DMS53 treated with DMSO at 0.1 percent for 48 hours (cell line): ENCODE results near the gene INPP4A.

Experiments
- DNase-seq: peaks from one replicate; lab custom pipeline; 2025; ENCODE audit not compliant: unreplicated experiment; lab: John Stamatoyannopoulos, UW

INPP4A gene

DNA sequence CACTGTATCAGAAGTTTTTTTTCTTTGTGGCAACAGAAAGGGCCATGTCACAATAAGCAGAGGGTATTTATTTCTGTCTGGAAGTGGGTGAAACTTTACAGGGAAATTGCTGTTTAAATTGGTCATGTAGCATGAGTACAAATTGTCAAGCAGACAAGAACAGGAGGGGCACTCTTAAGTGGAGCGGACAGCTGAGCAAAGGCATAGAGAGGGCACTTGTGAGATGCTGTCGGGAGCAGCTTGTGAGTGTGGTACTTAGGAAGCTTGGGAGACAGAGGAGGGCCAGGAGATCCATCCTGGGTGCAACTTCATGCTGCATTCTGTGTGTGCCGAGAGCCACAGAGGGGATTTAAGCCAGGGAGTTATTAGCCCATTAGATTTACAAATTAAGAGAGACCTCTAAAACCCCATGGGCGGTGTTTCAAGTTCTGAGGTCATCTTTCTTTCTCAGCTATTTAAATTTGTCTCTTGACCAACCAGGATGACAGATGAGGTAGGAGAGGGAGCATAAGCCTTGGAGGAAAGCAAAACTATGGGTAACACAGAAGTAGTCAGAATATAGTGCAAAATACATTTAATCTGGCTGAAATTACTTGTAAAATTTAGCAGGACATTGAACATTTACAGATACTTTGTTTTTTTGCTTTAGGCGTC lies 30.4 kb downstream of the INPP4A start:
- DNase-seq: peak; percentile 17

DNA sequence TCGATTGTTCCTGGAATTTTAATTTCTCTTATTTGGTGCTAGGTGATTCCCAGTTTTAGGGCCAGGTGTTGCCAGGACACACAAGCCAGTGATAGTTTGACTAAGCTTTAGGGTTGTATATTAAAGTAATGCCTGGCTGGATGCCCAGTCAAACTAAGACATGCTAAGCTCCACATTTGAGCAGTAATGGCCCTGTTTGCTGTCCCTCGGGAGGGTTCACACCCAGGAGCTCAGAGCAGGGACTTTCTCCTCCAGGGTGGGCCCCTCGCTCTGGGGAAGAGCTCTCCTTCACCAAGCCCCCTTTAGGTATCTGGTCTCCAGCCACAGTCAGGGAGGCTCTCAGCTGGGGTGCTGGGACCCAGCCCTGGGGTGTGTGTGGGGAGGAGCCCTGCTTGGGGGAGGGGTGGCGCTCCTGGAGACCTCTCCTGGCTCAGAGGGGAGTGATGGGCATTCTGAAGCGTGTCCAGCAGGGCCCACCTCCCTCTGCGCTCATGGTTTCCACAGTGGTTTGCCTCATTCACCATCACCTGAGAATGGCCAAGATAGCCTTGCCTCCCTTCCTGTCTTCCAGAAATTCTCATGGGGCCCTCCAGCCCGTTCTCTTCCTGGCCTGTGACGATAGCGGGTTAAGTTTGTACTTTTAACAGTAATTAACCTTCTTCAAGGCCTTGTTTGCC lies 31.7 kb downstream of the INPP4A start:
- DNase-seq: no peak

DNA sequence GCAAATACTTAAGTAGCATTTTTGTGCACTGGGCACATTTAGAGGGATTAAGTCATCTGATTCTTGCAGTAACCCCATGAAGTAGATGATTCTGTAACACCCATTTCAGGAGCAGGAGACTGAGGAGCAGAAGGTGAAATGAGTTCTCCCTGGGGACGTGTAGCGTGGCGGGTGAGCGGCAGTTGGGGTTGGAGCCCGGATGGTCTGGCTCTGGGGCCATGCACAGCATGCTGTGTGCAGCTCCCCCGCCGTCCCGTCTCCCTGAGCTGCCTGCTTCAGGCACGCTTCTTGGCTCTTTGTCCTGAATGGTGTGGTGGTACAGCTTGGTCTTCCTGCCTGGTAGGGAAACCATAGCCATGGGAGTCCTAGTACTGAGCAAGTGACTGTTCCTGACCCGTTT lies 32.4 kb downstream of the INPP4A start:
- DNase-seq: no peak

DNA sequence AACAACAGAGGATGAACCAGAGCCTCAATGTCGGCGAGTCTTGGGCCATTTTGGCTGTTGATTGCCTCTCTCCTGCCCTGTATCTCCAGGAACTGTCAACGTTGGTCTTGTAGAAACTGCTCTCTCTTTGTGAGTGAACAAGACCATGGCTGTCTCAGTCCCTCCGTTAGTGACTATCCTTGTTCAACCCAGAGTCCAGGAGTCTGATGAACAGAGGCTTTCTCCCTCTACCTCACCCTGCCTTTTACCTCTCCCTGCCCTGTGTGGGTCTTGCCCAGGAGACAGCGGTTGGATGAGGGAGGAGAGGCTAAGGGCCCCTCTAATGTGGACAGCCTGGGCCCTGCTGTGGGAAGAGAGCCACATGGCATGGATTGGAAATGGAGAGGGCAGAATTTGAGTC lies 32.8 kb downstream of the INPP4A start:
- no peak for DNase-seq

DNA sequence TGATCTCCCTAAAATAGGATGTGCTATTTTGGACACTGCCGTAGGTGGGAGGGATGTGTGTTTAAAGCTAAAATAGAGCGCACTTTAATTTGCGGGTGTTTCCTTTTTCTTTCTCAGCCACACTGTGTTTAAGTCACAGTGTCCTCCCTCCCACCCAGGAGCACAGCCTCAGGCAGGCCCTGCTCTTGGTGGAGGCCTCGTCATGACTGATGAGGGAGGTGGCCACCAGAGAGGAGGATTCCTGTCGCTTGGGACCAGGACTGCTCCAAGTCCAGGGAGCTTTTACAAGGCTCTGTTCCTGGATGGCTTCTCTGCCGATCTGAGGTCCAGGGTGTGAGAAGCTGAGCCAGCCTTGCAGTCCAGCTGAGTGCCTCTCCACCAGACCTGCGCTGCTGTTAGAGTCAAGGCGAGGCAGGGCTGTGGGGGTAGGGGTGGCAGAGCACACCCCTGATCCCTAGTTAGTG lies 33.5 kb downstream of the INPP4A start:
- DNase-seq: no peak

DNA sequence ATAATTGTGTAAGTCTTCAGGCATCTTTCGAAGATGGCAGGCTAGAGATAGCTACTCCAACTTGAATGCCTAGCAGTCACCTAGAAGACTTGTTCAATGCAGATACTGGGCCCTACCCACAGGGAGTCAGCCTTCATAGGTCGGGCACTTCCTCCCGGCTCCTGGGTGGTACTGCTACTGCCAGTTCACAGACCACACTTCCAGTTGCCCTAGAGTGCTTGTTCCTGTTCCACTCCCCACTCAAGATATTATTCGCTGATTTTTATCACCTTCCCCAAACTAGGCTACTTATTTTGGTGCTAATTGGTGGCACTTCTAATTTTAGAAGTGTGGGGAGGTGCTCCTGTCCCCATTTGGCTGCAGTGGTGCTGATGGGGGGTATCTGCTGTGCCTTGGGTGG lies 34.2 kb downstream of the INPP4A start:
- DNase-seq: no peak

DNA sequence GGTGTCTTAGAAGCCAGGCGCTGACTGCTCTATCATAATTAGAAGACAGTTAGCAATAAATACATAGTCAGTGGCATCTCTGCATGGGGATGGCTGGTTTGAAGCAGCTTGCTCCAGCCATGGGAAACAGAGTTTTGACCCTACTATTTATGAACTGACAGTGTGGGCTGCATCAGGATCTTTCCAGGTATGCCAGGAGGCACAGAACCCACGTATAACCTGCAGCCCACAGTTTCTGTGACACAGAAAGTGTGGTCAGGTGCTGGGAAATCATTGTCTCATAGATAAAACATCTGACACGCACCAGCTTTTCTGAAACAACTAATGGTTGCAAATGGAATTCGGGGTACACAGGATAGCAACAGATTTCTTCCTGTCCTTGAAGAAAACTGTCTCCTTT lies 34.7 kb downstream of the INPP4A start:
- no peak for DNase-seq

DNA sequence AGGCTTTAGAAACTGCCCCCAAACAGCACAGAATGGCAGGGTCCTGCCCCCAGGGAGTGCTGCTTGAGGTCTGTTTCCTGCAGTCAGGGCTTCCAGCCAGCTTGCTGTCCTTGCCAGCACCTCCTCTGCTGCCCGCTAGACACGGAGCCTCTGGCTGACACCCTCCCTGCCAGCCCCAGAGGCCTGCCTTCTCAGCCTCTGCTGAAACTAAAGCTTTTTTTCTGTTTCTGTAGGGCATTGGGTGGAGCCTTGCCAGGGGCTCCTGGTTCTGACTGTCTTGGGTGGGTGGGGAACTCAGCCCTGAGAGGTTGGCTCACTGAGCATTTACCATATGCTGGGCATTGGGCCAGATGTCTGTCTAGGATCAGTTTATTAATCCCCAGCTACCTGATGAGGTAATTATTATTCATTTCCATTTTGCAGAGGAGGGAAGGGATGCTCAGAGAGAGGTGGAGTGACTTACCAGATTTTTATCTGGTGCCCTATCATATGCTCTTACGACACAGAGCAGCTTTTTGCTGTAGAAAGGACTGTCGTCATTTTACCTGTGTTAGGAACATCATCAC lies 35.4 kb downstream of the INPP4A start:
- no peak for DNase-seq

DNA sequence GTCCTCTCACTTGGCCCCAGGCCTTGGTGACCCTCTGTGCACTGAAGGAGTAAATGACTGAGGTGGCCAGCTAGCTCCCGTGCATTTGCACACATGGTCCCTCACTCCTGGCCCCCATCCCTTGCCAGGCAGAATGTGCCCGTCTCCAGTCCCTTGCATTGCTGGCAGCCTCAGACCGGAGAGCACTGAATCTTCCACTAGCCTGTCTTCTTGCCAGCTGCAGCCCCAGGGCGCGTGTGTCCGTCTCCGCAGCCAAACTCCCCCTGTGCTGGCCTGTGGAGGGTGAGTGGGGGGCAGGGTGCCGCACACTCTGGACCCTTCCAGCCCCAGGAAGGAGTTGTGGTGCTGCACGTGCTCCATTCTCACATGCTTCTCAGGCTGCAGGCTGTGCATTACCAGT lies 35.9 kb downstream of the INPP4A start:
- DNase-seq: no peak

DNA sequence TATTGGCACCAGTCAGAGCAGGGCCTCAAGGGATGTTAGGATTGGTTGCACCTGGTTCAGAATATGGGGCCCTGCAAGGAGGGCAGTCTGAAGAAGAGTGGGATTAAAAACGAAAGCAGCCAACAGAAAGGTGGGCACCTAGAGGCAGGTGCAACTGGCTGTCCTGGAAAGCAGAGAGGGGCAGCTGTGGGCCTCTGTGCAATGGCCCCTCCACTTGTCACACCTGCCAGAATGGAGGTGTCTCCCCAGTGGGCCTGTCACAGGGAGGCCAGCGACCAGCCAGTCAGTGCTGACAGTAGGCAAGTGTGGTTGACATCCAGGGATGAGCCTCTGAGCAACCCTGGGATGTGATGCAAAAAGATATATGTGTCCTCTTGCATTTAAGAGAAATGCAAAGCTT lies 37.7 kb downstream of the INPP4A start:
- DNase-seq: no peak

DNA sequence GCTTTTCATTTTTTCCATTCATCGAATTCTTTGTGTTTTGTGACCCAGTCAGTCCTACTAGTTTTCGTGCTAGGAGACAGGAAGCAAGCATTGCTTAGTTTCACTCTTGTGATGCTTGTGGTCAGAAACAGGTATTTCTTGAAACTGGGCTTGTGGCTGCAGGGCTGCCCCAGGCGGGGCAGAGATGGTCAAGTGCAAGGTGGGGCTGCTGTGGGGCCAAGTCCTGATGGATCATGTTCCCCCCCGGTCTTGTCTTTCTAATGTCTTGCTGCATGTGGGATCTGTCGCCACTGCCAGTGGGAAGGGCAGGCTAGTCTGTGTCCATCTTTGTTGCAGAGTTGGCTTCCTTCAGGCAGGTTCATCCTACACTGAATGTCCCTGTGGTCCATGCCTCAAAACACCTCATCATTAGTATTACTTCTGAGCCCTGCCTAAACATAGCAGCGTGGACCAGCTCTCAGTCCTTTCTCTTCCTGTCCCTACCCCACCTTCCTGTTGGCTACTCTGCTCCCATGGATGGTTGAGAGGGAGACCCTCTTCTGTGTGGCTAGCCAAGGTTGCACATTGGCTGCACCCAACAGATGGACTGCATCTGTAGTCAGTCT lies 38.7 kb downstream of the INPP4A start:
- DNase-seq: no peak

DNA sequence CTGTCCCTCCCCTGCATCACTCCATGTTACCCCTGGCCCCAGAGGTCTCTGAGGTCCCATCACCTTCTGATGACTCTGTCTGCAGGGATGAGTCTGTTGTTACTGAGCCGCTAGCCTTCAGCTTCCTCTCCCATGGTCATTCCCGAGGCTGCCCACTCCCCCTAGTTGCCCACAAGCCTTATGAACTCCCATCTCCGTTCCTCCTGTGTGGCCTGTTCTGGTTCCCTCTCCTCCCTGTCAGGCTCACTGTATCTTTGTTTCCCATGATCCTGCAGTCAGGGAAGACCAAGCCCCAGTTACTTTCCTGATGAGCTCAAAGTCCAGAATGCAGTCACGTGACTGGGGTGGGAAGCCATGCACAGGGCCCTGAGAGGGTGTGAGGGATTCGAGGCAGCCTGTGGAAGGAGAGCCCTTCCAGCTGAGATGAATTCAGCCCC lies 39.5 kb downstream of the INPP4A start:
- DNase-seq: no peak

DNA sequence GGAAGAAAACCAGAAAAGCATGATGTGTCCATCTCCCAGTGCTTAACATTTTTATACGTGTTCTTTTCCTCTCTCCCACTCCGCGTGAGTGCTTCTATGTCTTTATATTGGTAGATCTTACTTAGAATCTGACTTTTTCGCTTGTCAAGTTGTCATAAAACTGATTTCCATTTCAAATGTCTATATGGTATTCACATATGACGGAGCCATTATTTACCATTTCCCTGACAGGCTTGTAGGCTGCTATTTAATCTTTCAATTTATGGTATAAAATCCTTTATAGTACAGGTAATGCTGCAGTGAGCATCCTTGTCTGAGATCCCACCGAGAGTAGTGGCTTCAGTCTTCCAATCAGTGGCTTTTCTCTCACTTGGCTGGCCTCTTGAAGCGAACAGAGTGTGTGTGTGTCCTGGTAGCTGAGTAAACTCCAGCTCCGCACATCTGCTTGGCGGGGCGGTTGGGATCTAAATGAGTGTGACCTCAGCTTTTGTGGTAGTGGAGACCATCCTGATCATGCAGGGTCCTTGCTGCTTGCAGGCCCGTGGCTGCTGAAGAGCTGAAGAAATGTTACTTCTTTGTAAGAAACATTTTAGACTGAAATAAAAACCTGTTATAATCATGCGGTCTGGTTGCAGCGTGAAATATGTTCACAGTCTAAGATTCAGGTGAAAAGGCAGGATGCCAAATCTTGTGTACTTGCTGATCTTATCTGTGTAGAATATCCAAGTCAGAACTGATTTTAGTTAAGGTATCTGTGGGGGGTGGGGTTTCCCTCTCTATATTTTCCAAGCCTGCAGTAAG lies 40.2 kb downstream of the INPP4A start:
- no peak for DNase-seq

DNA sequence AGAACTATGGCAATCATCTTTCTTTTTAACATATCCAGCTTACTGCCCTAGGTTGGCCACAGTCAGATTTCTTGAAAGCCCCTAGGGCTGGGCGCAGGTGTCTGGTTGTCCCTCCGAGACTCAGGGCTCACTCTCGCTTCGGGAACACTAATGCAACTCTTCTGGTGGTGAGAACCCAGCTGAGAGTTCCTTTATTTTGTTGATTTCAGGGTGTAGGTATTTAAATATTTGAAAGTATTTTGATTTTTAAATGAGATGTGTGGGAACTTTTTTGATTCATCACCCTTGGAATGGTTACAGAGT lies 40.7 kb downstream of the INPP4A start:
- no peak for DNase-seq

DNA sequence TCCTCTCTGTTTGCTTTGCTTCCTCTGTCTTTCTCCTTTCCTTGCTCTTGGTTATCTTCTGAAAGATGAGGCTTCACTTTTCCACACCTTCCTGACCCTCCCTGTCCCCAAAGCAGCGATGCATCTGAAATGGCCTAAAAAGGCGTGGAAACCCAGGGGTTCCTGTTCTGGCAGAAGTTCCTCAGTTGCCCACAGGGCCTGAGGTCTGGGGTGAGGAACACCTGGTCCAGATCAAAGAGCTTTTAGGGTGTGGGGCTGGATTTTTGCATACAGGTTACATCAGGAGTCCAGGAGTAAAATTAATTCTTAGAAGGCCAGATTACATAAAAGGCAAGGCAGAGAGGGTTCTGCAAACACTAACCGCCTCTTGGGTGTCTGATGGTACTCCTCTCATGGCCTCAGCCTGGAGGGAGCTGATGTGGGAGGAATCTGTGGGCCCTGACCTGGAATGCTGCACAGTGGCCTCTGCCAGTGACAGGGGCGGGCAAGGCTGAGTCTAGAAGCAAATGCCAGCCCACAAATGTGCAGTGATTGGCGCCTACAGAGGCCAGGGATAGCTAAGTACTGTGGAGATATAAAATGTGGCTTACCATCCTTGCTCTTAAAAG lies 41.8 kb downstream of the INPP4A start:
- no peak for DNase-seq

DNA sequence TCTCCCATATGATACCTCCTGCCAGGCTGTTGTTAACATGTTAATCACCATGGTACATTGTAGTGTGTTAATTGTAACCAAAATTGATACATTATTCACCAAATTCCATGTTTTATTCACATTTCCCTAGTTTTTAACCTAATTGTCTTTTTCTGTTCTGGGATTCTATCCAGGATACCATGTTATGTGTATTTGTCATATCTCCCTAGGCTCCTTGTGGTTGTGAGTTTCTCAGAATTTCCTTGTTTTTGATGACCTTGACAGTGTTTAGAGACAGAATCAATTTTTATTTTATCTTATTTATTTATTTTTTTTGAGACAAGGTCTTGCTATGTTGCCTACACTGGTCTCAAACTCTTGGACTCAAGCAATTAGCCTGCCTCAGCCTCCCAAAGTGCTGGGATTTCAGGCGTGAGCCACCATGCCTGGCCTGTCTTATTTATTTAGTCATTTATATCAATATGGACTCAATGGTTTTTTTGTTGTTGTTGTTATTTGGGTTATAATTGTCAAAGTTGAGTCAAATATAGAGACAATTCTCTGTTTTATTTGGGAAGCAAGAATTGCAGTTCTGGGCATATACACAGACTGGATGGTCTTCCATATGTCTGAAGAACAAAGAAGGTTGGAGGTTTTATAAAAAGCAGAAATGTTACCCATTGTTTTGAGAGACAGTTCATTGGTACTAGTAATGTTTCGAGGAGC lies 42.6 kb downstream of the INPP4A start:
- DNase-seq: no peak

DNA sequence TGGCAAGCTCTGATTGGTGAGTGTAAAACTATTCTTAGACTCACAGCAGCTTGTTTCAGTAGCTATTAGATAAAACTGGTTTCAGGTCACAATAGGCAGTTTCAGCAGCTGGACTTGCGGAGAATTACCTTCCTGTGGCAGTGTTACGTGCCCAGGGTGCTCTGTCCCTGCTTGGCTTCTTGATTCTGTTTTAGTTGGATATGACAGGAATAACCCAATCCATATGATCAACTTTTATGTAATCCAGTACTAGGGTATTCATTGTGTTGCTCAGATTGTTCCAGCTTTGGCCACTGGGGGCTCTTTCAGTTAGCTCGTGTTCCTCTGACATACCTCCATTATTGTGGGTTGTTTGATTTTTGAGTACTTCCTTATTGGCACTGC lies 43.1 kb downstream of the INPP4A start:
- peak; percentile 82 for DNase-seq

DNA sequence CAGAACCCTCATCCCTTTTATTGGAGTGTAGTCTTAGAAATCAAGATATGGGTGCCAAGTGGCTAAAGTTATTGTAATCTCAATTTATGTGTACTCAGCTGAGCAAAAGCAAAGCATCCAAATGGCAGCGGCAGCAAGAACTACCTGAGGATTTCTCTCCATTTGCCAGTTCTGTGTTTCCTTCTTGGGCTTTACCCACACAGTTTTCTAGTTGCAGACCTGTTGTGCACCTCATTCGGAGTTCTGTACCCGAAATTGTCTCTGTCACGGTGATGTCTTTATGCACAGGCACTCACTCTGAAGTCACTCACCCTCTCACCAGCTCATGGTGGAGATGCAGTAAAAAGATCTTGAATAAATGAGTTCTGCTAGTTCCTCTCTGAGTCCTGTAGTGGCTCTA lies 43.6 kb downstream of the INPP4A start:
- DNase-seq: no peak

DNA sequence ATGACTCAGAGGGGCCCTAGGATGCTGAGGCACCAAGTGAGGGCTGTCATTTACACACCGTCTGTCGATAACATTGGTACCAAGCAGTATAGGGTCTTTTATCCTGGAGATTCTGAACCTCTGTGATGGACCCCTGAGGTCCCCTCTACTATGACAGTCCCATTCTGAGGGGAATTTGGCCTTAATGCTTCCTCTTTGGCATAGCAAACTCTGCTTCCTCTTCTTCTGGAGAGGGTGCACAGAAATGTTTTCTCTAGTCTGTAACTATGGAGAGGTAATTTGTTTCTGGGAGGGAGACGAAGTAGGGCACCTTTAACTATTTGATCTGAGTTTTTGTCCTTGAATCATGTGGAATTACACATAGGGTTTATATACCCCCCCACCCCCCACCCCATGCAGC lies 44.8 kb downstream of the INPP4A start:
- DNase-seq: no peak
